H7 (cell line): ENCODE data around the gene RGS14. TPM values are rescaled to one million over a fixed set of nuclear protein-coding genes. Genes with fewer than 3 reads are reported as not detected.

Experiments used
- DNase-seq: peaks from one replicate; pipeline ENCODE4 v3.0.0; 2012
- H3K27me3 ChIP-seq: 2 replicates; pipeline ENCODE4 v1.6.0; 2011; ENCODE audit warnings: mild to moderate bottlenecking, low read length; ENCODE audit not compliant: control insufficient read depth, insufficient read depth
- H3K36me3 ChIP-seq: replicated peaks from 2 replicates; pipeline ENCODE4 v1.5.1; 2011; ENCODE audit warnings: low read length; ENCODE audit not compliant: control insufficient read depth, insufficient read depth
- H3K4me3 ChIP-seq: 2 replicates; pipeline ENCODE4 v1.5.1; 2011; ENCODE audit warnings: low read depth, mild to moderate bottlenecking, control low read depth, low read length, moderate library complexity; ENCODE audit not compliant: insufficient read depth
- total RNA-seq: library from RNA; depleted of rRNA; stranded (reverse); fragments of >200 nt; shearing (Covaris generic); gene quantifications from 2 replicates; pipeline ENCODE4 v1.2.3, GENCODE V29; 2014; rRNA removed

RGS14 gene
- total RNA-seq, 1 experiment from 2014 or later = 32.4 TPM

DNA sequence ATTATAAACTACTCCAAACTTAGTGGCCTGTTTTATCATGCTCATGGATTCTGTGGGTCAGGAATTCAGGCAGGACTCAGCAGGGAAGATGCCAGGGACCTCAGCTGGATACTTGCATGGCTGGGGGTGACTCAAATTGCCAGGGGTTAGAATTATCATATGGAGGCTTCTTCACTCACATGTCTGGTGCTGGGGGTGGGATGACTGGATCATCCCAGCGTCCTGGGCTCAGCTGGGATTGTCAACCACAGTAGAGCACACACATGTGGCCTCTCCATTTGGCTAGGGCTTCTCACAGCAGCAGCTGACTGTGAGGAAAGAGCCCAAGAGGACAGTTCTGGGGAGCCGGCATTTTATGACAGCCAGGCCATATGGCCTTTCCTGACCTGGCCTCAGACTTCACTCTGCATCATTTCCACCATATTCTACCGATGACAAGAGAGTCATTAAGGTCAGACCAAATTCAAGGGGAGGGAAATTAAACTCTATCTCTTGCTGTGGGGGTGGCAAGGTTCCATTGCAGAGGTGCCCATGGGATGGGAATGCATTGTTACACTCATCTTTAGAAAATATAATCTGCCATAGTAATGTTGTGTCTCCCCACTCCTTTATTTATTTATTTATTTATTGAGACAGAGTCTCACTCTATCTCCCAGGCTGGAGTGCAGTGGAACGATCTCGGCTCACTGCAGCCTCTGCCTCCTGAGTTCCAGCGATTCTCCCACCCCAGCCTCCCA is 63.5 kb downstream of the RGS14 start:
- Histone ChIP-seq H3K4me3 (no peak overlapping the region), H3K27me3 (no peaks in the 10 kb centered on the region), H3K36me3 (no peaks in the 10 kb centered on the region)
- no peak for DNase-seq

Other genes with a start within 250 kb of the RGS14 start
- 43.4 and 51.2 TPM in 2 replicates for gene NSD1, start 224.2 kb upstream of the RGS14 start, total RNA-seq
- 25.4 and 35.7 TPM in 2 replicates for gene RAB24, start 54.2 kb upstream of the RGS14 start, total RNA-seq
- gene PRELID1, start 54.1 kb upstream of the RGS14 start, total RNA-seq = 360 and 469 TPM in 2 replicates
- gene MXD3, start 46.0 kb upstream of the RGS14 start, total RNA-seq = 26.4 and 27.2 TPM in 2 replicates
- 221 and 225 TPM in 2 replicates for gene LMAN2, start 6.3 kb upstream of the RGS14 start, total RNA-seq
- gene SLC34A1, start 26.5 kb downstream of the RGS14 start, total RNA-seq = not detected in 2 replicates
- not detected in 2 replicates for gene PFN3, start 42.7 kb downstream of the RGS14 start, total RNA-seq
- gene F12, start 51.6 kb downstream of the RGS14 start, total RNA-seq = 3.2 and 3.7 TPM in 2 replicates
- gene GRK6, start 68.8 kb downstream of the RGS14 start, total RNA-seq = 62.4 and 66.8 TPM in 2 replicates
- 11.4 and 12.1 TPM in 2 replicates for gene PRR7, start 88.9 kb downstream of the RGS14 start, total RNA-seq
- gene DBN1, start 115.7 kb downstream of the RGS14 start, total RNA-seq = 165 and 216 TPM in 2 replicates
- 71.9 and 97.3 TPM in 2 replicates for gene PDLIM7, start 139.7 kb downstream of the RGS14 start, total RNA-seq
- gene DOK3, start 151.9 kb downstream of the RGS14 start, total RNA-seq = 0.76 and 3.2 TPM in 2 replicates
- gene DDX41, start 159.0 kb downstream of the RGS14 start, total RNA-seq = 96.5 and 106 TPM in 2 replicates
- 70.2 and 80.0 TPM in 2 replicates for gene FAM193B, start 196.6 kb downstream of the RGS14 start, total RNA-seq
- 52.3 and 59.4 TPM in 2 replicates for gene TMED9, start 234.3 kb downstream of the RGS14 start, total RNA-seq
- gene B4GALT7, start 242.2 kb downstream of the RGS14 start, total RNA-seq = 29.7 and 37.3 TPM in 2 replicates